Hepatocyte (in vitro differentiated cells): ENCODE data around the gene S100A16. TPM values are rescaled to one million over a fixed set of nuclear protein-coding genes. Genes with fewer than 3 reads are reported as not detected.
"Not testable (repeated sequence)": the region's sequence is repeated elsewhere in the genome, so short reads cannot be mapped to it uniquely, and the experiment has no call there.

Source experiments
- DNase-seq: peaks from one replicate; pipeline ENCODE4 v3.0.0-alpha.2; 2016; ENCODE audit warnings: low spot score
- H2AFZ ChIP-seq: fragments of 200-600 bp; sonication (generic); 2 replicates; pipeline ENCODE4 v1.6.0; 2016; ENCODE audit warnings: antibody characterized with exemption, mild to moderate bottlenecking
- H3K27ac ChIP-seq: fragments of 200-600 bp; sonication (generic); 2 replicates; pipeline ENCODE4 v1.5.1; 2016; ENCODE audit warnings: mild to moderate bottlenecking
- H3K27me3 ChIP-seq: fragments of 200-600 bp; sonication (generic); 2 replicates; pipeline ENCODE4 v1.6.1; 2016
- H3K36me3 ChIP-seq: fragments of 200-600 bp; sonication (generic); replicated peaks from 2 replicates; pipeline ENCODE4 v1.5.1; 2016; ENCODE audit warnings: low read depth; ENCODE audit not compliant: insufficient read depth
- H3K4me1 ChIP-seq: fragments of 200-600 bp; sonication (generic); 2 replicates; pipeline ENCODE4 v1.5.1; 2016; ENCODE audit warnings: mild to moderate bottlenecking, moderate library complexity; ENCODE audit not compliant: insufficient read depth
- H3K4me2 ChIP-seq: fragments of 200-600 bp; sonication (generic); 2 replicates; pipeline ENCODE4 v1.6.0; 2016
- H3K4me3 ChIP-seq: fragments of 200-600 bp; sonication (generic); 2 replicates; pipeline ENCODE4 v1.5.1; 2016; ENCODE audit warnings: mild to moderate bottlenecking
- H3K79me2 ChIP-seq: fragments of 200-600 bp; sonication (generic); 2 replicates; pipeline ENCODE4 v1.6.0; 2017; ENCODE audit warnings: mild to moderate bottlenecking
- H3K9me2 ChIP-seq: fragments of 200-600 bp; sonication (generic); replicated peaks from 2 replicates; pipeline ENCODE4 v1.6.0; 2017; ENCODE audit warnings: mild to moderate bottlenecking; ENCODE audit not compliant: insufficient read depth
- H3K9me3 ChIP-seq: fragments of 200-600 bp; sonication (generic); 2 replicates; pipeline ENCODE4 v1.5.1; 2016; ENCODE audit warnings: low read depth, mild to moderate bottlenecking
- H4K20me1 ChIP-seq: fragments of 200-600 bp; sonication (generic); 2 replicates; pipeline ENCODE4 v1.6.0; 2016; ENCODE audit warnings: mild to moderate bottlenecking; ENCODE audit not compliant: insufficient read depth, poor library complexity, severe bottlenecking
- EZH2 ChIP-seq: fragments of 200-600 bp; sonication (generic); IDR thresholded peaks from 2 replicates; pipeline ENCODE4 v1.6.1; 2016; ENCODE audit warnings: antibody characterized with exemption, mild to moderate bottlenecking, borderline replicate concordance
- EZH2phosphoT487 ChIP-seq: fragments of 200-600 bp; sonication (generic); IDR thresholded peaks from one replicate; pipeline ENCODE4 v1.6.1; 2018; ENCODE audit warnings: antibody characterized with exemption, mild to moderate bottlenecking, low read depth, moderate library complexity; ENCODE audit not compliant: unreplicated experiment, severe bottlenecking
- WGBS: methylation state at CpG from one replicate; pipeline ENCODE4 v1.1.6; 2016; ENCODE audit warnings: low lambda C conversion rate; ENCODE audit errors: missing lambda C conversion rate; 5-methylcytosine and 5-hydroxymethylcytosine counted together
- polyA plus RNA-seq: library from polyadenylated mRNA; unstranded; fragments of >200 nt; fragmentation: Nextera tagmentation; extraction: Ambion mirVana; gene quantifications from 2 replicates; pipeline ENCODE4 v1.2.1, GENCODE V29; 2016
- total RNA-seq: library from RNA; depleted of rRNA; stranded (reverse); fragments of >200 nt; gene quantifications from 2 replicates; pipeline ENCODE4 v1.2.3, GENCODE V29; 2014
- TF ChIP-seq, protein P1 (sequence below): fragments of 200-600 bp; sonication (generic); IDR thresholded peaks from 2 replicates; pipeline ENCODE4 v1.5.1; 2016; ENCODE audit warnings: antibody characterized with exemption, mild to moderate bottlenecking; ENCODE audit not compliant: poor library complexity

Gene S100A16
- total and polyA plus RNA-seq, 2 experiments from 2014 or later, result 103 to 155 TPM

DNA sequence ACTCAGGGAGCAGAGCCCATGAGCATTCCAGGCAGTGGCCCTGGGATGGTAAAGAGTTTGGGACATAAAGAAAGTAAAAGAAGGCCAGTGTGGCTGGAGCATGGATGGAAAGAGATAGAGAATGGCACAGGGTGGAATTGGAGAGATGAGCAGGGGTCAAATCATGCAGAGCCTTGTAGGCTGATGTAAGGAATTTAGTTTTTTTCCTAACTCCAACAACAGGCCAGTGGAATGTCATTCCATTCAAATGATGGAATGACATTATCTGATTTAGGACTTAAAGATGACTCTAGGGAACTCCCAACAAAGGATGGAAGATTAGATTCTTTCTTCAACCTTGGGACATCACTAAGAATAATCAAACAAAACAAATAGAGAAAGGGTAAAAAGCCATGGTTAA, 34.4 kb downstream of the S100A16 start:
- Histone ChIP-seq H2AFZ (no peak overlapping the region), H3K27me3 (no peaks in the 10 kb centered on the region), H3K9me3 (no peaks in the 10 kb centered on the region), H3K4me1 (no peaks in the 10 kb centered on the region), H3K9me2 (no peaks in the 10 kb centered on the region), H3K4me2 (no peak overlapping the region), H4K20me1 (no peaks in the 10 kb centered on the region), H3K36me3 (no peaks in the 10 kb centered on the region), H3K27ac (no peak overlapping the region), H3K4me3 (no peak overlapping the region), H3K79me2 (no peaks in the 10 kb centered on the region)
- DNase-seq, result no peak
- TF ChIP-seq, protein P1, sequence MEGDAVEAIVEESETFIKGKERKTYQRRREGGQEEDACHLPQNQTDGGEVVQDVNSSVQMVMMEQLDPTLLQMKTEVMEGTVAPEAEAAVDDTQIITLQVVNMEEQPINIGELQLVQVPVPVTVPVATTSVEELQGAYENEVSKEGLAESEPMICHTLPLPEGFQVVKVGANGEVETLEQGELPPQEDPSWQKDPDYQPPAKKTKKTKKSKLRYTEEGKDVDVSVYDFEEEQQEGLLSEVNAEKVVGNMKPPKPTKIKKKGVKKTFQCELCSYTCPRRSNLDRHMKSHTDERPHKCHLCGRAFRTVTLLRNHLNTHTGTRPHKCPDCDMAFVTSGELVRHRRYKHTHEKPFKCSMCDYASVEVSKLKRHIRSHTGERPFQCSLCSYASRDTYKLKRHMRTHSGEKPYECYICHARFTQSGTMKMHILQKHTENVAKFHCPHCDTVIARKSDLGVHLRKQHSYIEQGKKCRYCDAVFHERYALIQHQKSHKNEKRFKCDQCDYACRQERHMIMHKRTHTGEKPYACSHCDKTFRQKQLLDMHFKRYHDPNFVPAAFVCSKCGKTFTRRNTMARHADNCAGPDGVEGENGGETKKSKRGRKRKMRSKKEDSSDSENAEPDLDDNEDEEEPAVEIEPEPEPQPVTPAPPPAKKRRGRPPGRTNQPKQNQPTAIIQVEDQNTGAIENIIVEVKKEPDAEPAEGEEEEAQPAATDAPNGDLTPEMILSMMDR, result no peak
- TF ChIP-seq EZH2 (no peak), EZH2phosphoT487 (no peak)

DNA sequence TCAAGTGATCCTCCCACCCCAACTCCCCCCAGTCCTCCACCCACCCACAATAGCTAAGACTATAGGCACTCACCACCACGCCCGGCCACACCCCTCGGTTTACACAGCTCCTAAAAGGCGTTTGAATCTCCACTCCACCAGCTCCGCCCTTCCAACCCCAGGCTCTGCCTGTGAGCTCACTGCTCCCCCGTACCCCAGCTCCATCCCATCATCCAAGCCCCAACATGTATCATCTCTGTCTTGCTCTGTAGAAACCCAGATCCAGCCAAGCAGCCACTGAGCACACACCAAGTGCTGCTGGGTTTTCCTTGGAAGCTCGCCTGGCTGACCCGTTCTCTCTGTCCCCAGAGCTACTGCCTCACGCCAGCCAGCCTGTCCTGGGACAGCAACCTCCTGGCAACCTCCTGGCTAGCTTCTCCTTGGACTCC, 35.3 kb downstream of the S100A16 start:
- H3K4me2 ChIP-seq, result no peak overlapping the region
- H3K27me3 ChIP-seq, result no peaks in the 10 kb centered on the region

DNA sequence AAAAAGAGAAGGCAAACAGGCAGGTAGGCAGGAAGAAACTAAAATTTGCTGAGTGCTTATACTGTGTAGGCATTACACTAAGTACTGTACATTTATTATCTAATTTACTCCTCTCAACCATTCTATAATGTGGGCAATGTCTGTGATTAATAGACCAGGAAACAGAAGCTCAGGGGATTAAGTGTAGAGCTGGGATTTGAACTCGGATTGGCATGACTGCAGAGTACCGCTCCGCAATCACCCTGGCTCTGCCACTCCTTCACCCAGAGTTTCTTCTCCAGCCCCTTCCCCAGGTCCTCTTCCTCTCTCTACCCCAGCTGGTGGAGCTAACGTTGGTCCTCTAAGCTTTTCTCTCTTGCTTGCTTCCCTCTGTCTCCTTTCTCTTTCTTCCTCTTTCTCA, 35.8 kb downstream of the S100A16 start:
- 76% methylated on average over 4 of the region's 4 CpGs for WGBS
- H3K27me3 ChIP-seq, result no peaks in the 10 kb centered on the region
- H3K36me3 ChIP-seq, result no peaks in the 10 kb centered on the region
- TF ChIP-seq EZH2 (no peak), EZH2phosphoT487 (no peak)
- TF ChIP-seq, protein P1, result no peak
- no peak overlapping the region for H2AFZ ChIP-seq
- no peaks in the 10 kb centered on the region for H3K79me2 ChIP-seq
- H3K9me2 ChIP-seq, result no peaks in the 10 kb centered on the region
- DNase-seq, result no peak
- H4K20me1 ChIP-seq, result no peaks in the 10 kb centered on the region
- H3K4me3 ChIP-seq, result no peak overlapping the region
- H3K4me2 ChIP-seq, result no peak overlapping the region
- no peaks in the 10 kb centered on the region for H3K9me3 ChIP-seq
- H3K4me1 ChIP-seq, result no peaks in the 10 kb centered on the region
- no peak overlapping the region for H3K27ac ChIP-seq

More for the DNA sequence above, 35.3 kb downstream of the S100A16 start:
- DNase-seq, result no peak
- Histone ChIP-seq H3K79me2 (no peaks in the 10 kb centered on the region), H2AFZ (no peak overlapping the region), H3K9me3 (no peaks in the 10 kb centered on the region), H3K9me2 (no peaks in the 10 kb centered on the region), H3K4me3 (no peak overlapping the region), H4K20me1 (no peaks in the 10 kb centered on the region), H3K27ac (no peak overlapping the region), H3K36me3 (no peaks in the 10 kb centered on the region), H3K4me1 (no peaks in the 10 kb centered on the region)
- TF ChIP-seq EZH2 (no peak), EZH2phosphoT487 (no peak)
- TF ChIP-seq, protein P1, result no peak
- WGBS, result 73% methylated on average over 9 of the region's 9 CpGs

DNA sequence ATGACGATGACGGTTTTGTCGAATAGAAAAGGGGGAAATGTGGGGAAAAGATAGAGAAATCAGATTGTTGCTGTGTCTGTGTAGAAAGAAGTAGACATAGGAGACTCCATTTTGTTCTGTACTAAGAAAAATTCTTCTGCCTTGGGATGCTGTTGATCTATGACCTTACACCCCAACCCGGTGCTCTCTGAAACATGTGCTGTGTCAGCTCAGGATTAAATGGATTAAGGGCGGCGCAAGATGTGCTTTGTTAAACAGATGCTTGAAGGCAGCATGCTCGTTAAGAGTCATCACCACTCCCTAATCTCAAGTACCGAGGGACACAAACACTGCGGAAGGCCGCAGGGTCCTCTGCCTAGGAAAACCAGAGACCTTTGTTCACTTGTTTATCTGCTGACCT, 37.4 kb downstream of the S100A16 start:
- not testable (repeated sequence) for H3K4me1 ChIP-seq, H3K9me2 ChIP-seq, H3K4me3 ChIP-seq, H3K79me2 ChIP-seq, DNase-seq, H3K27ac ChIP-seq, H3K4me2 ChIP-seq, H2AFZ ChIP-seq, H3K36me3 ChIP-seq, H4K20me1 ChIP-seq, H3K9me3 ChIP-seq, H3K27me3 ChIP-seq
- WGBS, result 67% methylated on average over 10 of the region's 10 CpGs

DNA sequence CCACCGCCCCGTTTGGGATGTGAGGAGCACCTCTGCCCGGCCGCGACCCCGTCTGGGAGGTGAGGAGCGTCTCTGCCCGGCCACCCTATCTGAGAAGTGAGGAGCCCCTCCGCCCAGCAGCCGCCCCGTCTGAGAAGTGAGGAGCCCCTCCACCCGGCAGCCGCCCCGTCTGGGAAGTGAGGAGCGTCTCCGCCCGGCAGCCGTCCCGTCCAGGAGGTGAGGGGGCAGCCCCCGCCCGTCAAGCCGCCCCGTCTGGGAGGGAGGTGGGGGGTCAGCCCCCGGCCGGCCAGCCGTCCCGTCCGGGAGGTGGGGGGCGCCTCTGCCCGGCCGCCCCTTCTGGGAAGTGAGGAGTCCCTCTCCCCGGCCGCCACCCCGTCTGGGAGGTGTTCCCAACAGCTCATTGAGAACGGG, 37.9 kb downstream of the S100A16 start:
- 95% methylated on average over 8 of the region's 35 CpGs for WGBS

More for the DNA sequence above, 37.9 kb downstream of the S100A16 start:
- DNase-seq, H3K27me3 ChIP-seq, H3K4me3 ChIP-seq, H3K4me2 ChIP-seq, H2AFZ ChIP-seq, H3K79me2 ChIP-seq, H3K9me2 ChIP-seq, H3K9me3 ChIP-seq, H3K27ac ChIP-seq, H3K36me3 ChIP-seq, H3K4me1 ChIP-seq, H4K20me1 ChIP-seq: not testable (repeated sequence)
